GM12865 (cell line): ENCODE measurements around the gene KRT82.
"Not testable (repeated sequence)": the region's sequence is repeated elsewhere in the genome, so short reads cannot be mapped to it uniquely, and the experiment has no call there.

ENCODE experiments used
- DNase-seq: peaks from one replicate; pipeline ENCODE4 v3.0.0; 2010; ENCODE audit warnings: low read depth
- H3K4me3 ChIP-seq: 2 replicates; pipeline ENCODE4 v1.5.1; 2011; ENCODE audit warnings: mild to moderate bottlenecking, low read depth, low read length, control low read depth
- CTCF ChIP-seq: IDR thresholded peaks from 2 replicates; pipeline ENCODE4 v1.5.1; 2011; ENCODE audit warnings: low read length, control low read depth, low read depth, inconsistent platforms; ENCODE audit not compliant: insufficient read depth; ENCODE audit errors: missing control alignments

Gene KRT82

GRCh38 chr12:52417740-52418139, 11.6 kb upstream of the KRT82 start:
- no peak for TF ChIP-seq CTCF
- DNase-seq = no peak
- H3K4me3 ChIP-seq = no peak overlapping the region

- no peak for DNase-seq
- no peak overlapping the region for H3K4me3 ChIP-seq
- no peak for TF ChIP-seq CTCF
These were observed 10.7 kb upstream of the KRT82 start for GRCh38 chr12:52416795-52417194.

GRCh38 chr12:52415870-52416750, 10.0 kb upstream of the KRT82 start:
- no peak overlapping the region for H3K4me3 ChIP-seq
- DNase-seq = no peak
- no peak for TF ChIP-seq CTCF

GRCh38 chr12:52414936-52415335, 8.8 kb upstream of the KRT82 start:
- TF ChIP-seq CTCF = no peak
- DNase-seq = no peak
- H3K4me3 ChIP-seq = no peak overlapping the region

GRCh38 chr12:52413782-52414345, 7.7 kb upstream of the KRT82 start:
- DNase-seq = no peak
- no peak overlapping the region for H3K4me3 ChIP-seq
- no peak for TF ChIP-seq CTCF

GRCh38 chr12:52413202-52413601, 7.1 kb upstream of the KRT82 start:
- DNase-seq = no peak
- TF ChIP-seq CTCF = no peak
- no peak overlapping the region for H3K4me3 ChIP-seq

- no peak for DNase-seq
- H3K4me3 ChIP-seq = no peak overlapping the region
- TF ChIP-seq CTCF = no peak
These were observed 5.7 kb upstream of the KRT82 start for GRCh38 chr12:52411815-52412214.

- DNase-seq, H3K4me3 ChIP-seq: not testable (repeated sequence)
These were observed 4.6 kb upstream of the KRT82 start for GRCh38 chr12:52410589-52411248.
